Stimulated activated CD4-positive, alpha-beta T cell treated with anti-CD3 and anti-CD28 coated beads, Interleukin-12 subunit alpha, Interleukin-12 subunit beta, amount 100 ng/mL, for 4 hours (primary cell): ENCODE results near the gene KCNK6.

Experiments used
- DNase-seq: peaks from one replicate; pipeline ENCODE4 v3.0.0-alpha.2; 2020

KCNK6 gene

GRCh38 chr19:38298821-38299680 lies 20.6 kb upstream of the KCNK6 start:
- no peak for DNase-seq

- DNase-seq, result no peak
Observed at GRCh38 chr19:38303517-38304351, 15.9 kb upstream of the KCNK6 start, which contains the start of gene C19orf33. C19orf33 (plus strand) TSS chr19:38304251; CDS start chr19:38304262, 11 bp downstream.

- DNase-seq, result no peak
Observed at GRCh38 chr19:38304352-38304865, 15.2 kb upstream of the KCNK6 start.

GRCh38 chr19:38304866-38305429 lies 14.7 kb upstream of the KCNK6 start:
- DNase-seq, result no peak

- no peak for DNase-seq
Observed at GRCh38 chr19:38306236-38306635, 13.4 kb upstream of the KCNK6 start.

GRCh38 chr19:38307076-38307475 lies 12.6 kb upstream of the KCNK6 start:
- DNase-seq, result no peak

GRCh38 chr19:38307597-38307996 lies 12.0 kb upstream of the KCNK6 start:
- no peak for DNase-seq

GRCh38 chr19:38308006-38308766 lies 11.5 kb upstream of the KCNK6 start:
- DNase-seq, result no peak

GRCh38 chr19:38308926-38309614 lies 10.6 kb upstream of the KCNK6 start:
- no peak for DNase-seq

GRCh38 chr19:38309615-38310278 lies 9.9 kb upstream of the KCNK6 start:
- DNase-seq, result no peak

GRCh38 chr19:38310279-38310670 lies 9.4 kb upstream of the KCNK6 start:
- DNase-seq, result no peak

- no peak for DNase-seq
Observed at GRCh38 chr19:38310986-38311385, 8.7 kb upstream of the KCNK6 start.

GRCh38 chr19:38315657-38316476 lies 3.8 kb upstream of the KCNK6 start, which contains the start of gene YIF1B:
YIF1B (minus strand) TSS chr19:38315947; CDS start chr19:38315917, 30 bp downstream.
- DNase-seq, result peak; percentile 91

- no peak for DNase-seq
Observed at GRCh38 chr19:38316477-38317067, 3.1 kb upstream of the KCNK6 start.

- DNase-seq, result no peak
Observed at GRCh38 chr19:38317104-38317612, 2.5 kb upstream of the KCNK6 start.

- DNase-seq, result no peak
Observed at GRCh38 chr19:38318660-38319059, 985 bp upstream of the KCNK6 start.

GRCh38 chr19:38320969-38321339 lies 1.3 kb downstream of the KCNK6 start:
- no peak for DNase-seq

- no peak for DNase-seq
Observed at GRCh38 chr19:38321646-38322196, 2.1 kb downstream of the KCNK6 start.

GRCh38 chr19:38323291-38323690 lies 3.6 kb downstream of the KCNK6 start:
- DNase-seq, result no peak
